ENCODE data around the gene SHKBP1. TPM values are rescaled to one million over a fixed set of nuclear protein-coding genes. Genes with fewer than 3 reads are reported as not detected.

Gene SHKBP1
- total RNA-seq, 2 donors from 2014 or later: 23.5 to 24.4 TPM

GRCh38 chr19:40596608-40597328, 20.1 kb downstream of the SHKBP1 start:
- ATAC-seq: peak; percentile 16 to 54
- intact Hi-C loops (cut with DNase I): loop anchor here (5.0 to 10.0 kb wide), 4 partner anchors 49 to 292 kb away; no protein-coding TSS in a partner anchor
- peak; percentile 81 for DNase-seq

DNA sequence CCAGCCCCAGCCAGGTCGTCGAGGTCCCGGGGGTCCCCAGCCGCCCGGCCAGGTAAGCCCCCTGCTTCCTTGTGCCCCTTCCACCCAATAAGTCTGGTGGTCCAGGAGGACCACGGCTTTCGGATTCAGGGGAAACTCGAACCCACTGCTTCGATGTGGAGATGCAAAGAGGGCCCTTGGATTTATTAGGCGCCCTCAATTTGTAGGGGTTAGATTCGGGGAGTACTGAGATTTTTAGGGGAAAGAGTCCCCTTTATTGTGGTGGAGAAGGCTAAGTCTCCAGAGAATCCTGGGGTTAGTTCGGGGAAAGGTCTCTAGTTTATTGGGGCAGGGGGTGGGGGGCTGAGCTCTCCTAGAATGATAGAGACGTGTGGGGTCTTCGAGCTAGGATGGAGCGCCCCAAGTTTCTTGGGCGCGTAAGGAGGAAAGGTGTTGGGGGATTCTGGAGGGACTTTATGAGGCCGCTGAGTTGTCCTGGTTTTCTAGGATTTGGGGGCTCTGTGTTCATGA, 20.7 kb downstream of the SHKBP1 start:
- intact Hi-C loops (cut with DNase I): loop anchor here (5.0 to 10.0 kb wide), 4 partner anchors 50 to 293 kb away; no protein-coding TSS in a partner anchor

GRCh38 chr19:40598121-40598917, 21.6 kb downstream of the SHKBP1 start:
- ATAC-seq (peak; percentile 62 to 64), DNase-seq (peak; percentile 87)
- intact Hi-C loops (cut with DNase I): loop anchor here (5.0 to 10.0 kb wide), 4 partner anchors 51 to 294 kb away; no protein-coding TSS in a partner anchor

More for the DNA sequence above, 20.7 kb downstream of the SHKBP1 start:
- no peak for DNase-seq
- ATAC-seq: no peak

DNA sequence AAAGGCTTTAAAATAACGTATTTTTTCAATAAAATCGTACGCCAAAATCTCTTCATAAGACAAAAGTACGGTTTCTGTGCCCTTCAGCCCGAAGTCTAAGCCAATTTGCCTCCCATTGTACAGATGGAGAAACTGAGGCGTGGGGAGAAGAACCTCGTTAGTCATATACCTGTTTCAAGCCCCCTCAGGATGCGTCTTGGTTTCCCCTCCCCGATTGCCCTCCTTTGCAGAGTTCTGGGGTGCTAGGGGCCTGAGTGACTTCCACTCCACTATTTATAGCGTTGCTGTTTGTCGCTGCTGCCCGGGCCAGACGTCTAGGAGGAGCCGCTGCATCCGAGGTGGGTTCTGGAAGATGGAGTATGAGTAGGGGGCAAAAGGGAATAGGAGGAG, 22.2 kb downstream of the SHKBP1 start:
- ATAC-seq (no peak), DNase-seq (no peak)
- intact Hi-C loops (cut with DNase I): loop anchor here (5.0 to 10.0 kb wide), 4 partner anchors 52 to 294 kb away; no protein-coding TSS in a partner anchor

- no peak for DNase-seq
- no peak for ATAC-seq
- intact Hi-C loops (cut with DNase I): loop anchor here (5.0 to 10.0 kb wide), 4 partner anchors 52 to 295 kb away; no protein-coding TSS in a partner anchor
Observed at GRCh38 chr19:40599331-40599901, 22.7 kb downstream of the SHKBP1 start.

GRCh38 chr19:40599902-40600569, 23.4 kb downstream of the SHKBP1 start:
- DNase-seq: peak; percentile 66
- intact Hi-C loops (cut with DNase I): loop anchor here (5.0 to 10.0 kb wide), 5 partner anchors 53 to 295 kb away; partner anchors contain the start of genes BLVRB (in 1 of the 2) and SPTBN4 (in 1 of the 2)

GRCh38 chr19:40600570-40601133, 24.0 kb downstream of the SHKBP1 start:
- no peak for DNase-seq
- no peak for ATAC-seq
- intact Hi-C loops (cut with DNase I): loop anchor here in 1 of 2 donors (5.0 kb wide), 1 partner anchor 133 kb away; the partner anchor contains the start of genes BLVRB and SPTBN4

More at GRCh38 chr19:40599902-40600569, 23.4 kb downstream of the SHKBP1 start:
- no peak for ATAC-seq

DNA sequence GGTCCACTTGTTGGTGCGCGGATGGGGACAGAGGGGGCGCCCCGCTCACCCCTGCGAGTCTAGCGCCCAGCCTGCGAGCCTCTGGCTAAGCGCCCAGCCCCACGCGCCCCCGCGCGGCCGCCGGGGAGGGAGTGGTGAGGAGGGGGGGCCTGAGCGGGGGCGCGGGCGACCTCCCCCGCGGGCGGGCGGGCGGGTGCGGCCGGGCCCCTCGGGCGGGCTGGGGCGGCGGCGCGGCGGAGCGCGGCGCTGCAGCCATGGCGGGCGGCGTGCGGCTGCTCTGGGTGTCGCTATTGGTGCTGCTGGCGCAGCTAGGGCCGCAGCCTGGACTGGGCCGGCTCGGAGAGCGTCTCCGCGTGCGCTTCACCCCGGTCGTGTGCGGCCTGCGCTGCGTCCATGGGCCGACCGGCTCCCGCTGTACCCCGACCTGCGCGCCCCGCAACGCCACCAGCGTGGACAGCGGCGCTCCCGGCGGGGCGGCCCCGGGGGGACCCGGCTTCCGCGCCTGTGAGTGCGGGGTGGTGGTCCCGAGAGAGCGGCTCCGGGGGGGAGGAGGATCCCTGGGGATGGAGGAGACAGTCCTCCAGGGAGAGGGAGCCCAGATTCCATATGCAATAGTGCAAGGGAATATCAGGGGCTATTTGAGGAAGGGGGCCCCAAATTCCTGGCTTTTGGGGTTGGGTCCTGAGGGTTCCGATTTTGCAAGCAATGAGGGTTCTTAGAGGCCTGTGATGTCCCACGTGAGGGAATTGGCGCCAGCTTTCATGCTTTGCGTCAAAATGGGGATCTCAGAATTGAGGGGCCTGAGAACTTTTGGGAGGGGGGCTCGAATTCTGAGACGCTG, 24.7 kb downstream of the SHKBP1 start, which contains the start of gene LTBP4:
TSS of gene LTBP4 (plus strand) at position 236 of the 841 bp plus-strand sequence. CDS start at position 255, 19 bp downstream.
- peak; percentile 70 for DNase-seq
- ATAC-seq: peak in 1 of 2 donors; percentile 0
- intact Hi-C loops (cut with DNase I): loop anchor here in 1 of 2 donors (5.0 kb wide), 1 partner anchor 134 kb away; the partner anchor contains the start of genes BLVRB and SPTBN4

DNA sequence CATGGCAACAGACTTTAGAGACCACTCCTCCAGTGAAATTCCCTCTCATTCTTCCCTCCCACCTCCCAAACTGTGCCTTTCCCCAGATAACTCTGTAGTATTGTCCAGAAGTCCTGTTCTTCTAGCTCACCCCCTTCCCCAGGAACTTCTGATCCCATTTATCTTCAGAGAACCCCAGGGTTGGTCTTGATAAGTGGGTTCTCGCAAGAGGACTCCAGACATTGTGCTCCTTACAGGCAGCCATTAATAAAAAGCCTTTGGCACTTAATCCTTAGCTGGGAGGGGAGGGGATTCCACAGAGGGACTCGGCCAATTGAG, 26.4 kb downstream of the SHKBP1 start:
- intact Hi-C loops (cut with DNase I): loop anchor here in 1 of 2 donors (5.0 kb wide), 1 partner anchor 136 kb away; the partner anchor contains the start of genes BLVRB and SPTBN4
- DNase-seq: no peak
- ATAC-seq: no peak

GRCh38 chr19:40603389-40604170, 26.9 kb downstream of the SHKBP1 start:
- peak; percentile 79 to 80 for ATAC-seq
- intact Hi-C loops (cut with DNase I): loop anchor here in 1 of 2 donors (5.0 kb wide), 1 partner anchor 136 kb away; the partner anchor contains the start of genes BLVRB and SPTBN4
- peak; percentile 98 for DNase-seq

DNA sequence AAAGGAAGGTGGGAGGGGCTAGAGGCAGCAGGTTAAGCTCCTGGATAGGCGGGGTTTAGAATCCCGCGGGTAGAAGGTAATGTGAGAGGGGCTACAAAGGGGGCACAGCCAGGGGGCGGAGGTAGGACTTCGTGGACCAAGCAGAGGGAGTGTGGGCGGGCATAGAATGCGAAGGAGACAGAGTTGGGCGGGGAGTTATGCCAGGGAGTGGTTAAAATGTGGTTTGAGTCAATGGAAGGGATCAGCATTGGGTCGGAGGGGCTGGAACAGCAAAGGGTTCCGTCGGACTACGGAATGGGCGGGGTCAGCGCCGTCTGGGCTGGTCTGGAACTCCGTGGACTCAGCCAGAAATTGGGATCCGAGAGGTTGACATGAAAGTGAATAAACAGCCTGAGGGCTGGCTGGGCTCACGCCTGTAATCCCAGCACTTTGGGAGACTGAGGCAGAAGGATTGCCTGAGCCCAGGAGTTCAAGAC, 27.5 kb downstream of the SHKBP1 start:
- DNase-seq (no peak), ATAC-seq (no peak)
- intact Hi-C loops (cut with DNase I): loop anchor here in 1 of 2 donors (5.0 kb wide), 1 partner anchor 137 kb away; the partner anchor contains the start of genes BLVRB and SPTBN4

DNA sequence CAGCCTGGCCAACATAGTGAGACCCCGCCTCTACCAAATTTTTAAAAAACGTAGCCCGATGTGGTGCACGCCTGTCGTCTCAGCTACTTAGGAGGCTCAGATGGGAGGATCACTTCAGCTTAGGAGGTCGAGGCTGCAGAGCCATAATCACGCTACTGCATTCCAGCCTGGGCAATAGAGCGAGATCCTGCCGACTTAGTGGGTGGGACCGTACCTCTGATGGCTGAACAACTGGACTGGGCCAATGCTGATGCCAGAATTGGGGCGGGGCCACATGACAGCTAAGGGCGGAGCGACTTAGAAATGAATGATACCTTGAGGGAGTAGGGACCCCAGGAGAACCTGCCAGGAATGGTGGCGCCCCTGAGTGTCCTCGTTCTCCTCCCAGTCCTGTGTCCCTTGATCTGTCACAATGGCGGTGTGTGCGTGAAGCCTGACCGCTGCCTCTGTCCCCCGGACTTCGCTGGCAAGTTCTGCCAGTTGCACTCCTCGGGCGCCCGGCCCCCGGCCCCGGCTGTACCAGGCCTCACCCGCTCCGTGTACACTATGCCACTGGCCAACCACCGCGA, 28.1 kb downstream of the SHKBP1 start:
- no peak for ATAC-seq

GRCh38 chr19:40605216-40605971, 28.7 kb downstream of the SHKBP1 start:
- peak; percentile 13 to 34 for ATAC-seq
- DNase-seq: peak; percentile 79
- intact Hi-C loops (cut with DNase I): no loop called here

More for the DNA sequence above, 28.1 kb downstream of the SHKBP1 start:
- DNase-seq: peak; percentile 50
- intact Hi-C loops (cut with DNase I): loop anchor here in 1 of 2 donors (5.0 kb wide), 1 partner anchor 137 kb away; the partner anchor contains the start of genes BLVRB and SPTBN4

DNA sequence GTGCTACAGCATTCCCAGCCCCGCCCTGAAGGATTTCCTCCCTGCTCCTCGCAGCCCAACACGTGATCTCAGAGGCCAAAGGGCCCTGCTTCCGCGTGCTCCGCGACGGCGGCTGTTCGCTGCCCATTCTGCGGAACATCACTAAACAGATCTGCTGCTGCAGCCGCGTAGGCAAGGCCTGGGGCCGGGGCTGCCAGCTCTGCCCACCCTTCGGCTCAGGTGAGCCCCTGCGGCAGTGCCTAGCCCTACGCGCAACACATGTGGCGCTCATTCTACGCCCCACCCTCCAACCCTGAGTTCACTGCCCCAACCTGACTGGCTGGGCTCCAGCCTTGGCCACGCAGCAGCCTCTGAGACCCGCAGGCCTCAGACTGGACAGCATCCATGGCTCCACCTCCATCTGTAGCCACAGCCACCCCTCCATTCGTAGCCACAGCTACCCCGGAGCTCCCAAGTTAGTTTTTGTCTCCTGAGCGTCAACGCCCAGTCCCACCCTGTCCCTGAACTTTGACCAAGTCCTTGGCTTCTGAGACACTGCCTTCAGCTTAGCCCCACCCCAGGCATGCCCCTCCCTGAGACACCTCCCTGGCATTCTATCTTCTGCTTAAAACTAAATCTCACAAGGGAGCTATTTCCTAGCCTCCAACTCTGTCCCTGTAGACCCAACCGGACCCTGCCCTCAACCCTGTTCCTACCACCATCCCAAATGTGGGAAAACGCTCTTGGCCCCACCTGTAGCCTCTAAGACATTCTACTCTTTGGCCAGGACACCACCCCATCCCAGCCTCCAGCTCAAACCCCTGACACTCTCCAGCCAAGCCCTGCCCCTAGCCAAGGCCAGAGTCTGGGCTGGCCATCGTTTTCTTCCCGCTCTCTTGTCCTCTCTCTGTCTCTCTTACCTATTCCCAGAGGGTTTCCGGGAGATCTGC, 30.9 kb downstream of the SHKBP1 start:
- DNase-seq (no peak), ATAC-seq (no peak)
- intact Hi-C loops (cut with DNase I): no loop called here

Measured in left cardiac atrium (tissue), 4 donors.